SK-N-SH (cell line): ENCODE measurements around the gene EEFSEC. TPM values are rescaled to one million over a fixed set of nuclear protein-coding genes. Genes with fewer than 3 reads are reported as not detected.
A peak's percentile ranks its signal among the peaks of the same experiment; 100 is the strongest.

Experiments used
- CTCF ChIA-PET: fragments of 300-600, 350-600 bp; formaldehyde crosslinking; extraction: SDS; loops from one replicate; lab custom pipeline; 2021; lab: Yijun Ruan, JAX
- POLR2A ChIA-PET: fragments of 350-600 bp; sonication (Branson Sonifier 250); formaldehyde crosslinking; extraction: SDS; loops from one replicate; lab custom pipeline; 2020; ENCODE audit warnings: antibody characterized with exemption, inconsistent platforms; lab: Yijun Ruan, JAX
- DNase-seq: peaks from one replicate; pipeline ENCODE4 v3.0.0; 2012
- H2AFZ ChIP-seq: fragments of 200-600 bp; sonication (generic); 2 replicates; pipeline ENCODE4 v1.8.1; 2016; ENCODE audit warnings: antibody characterized with exemption, mild to moderate bottlenecking, low read depth
- H3F3A ChIP-seq: fragments of 200-600 bp; sonication (generic); replicated peaks from 2 replicates; pipeline ENCODE3; 2016; ENCODE audit warnings: antibody characterized with exemption, mild to moderate bottlenecking; ENCODE audit not compliant: insufficient read depth
- H3K27ac ChIP-seq, 2 experiments: fragments of 200-500 bp in 1 of 2; fragments of 200-600 bp in 1 of 2; sonication (Bioruptor generic) in 1 of 2; sonication (generic), shearing (Covaris generic) in 1 of 2; 2 replicates each; pipeline versions ENCODE4 v1.5.1 to v1.6.1; 2014 to 2016; ENCODE audit warnings: low read depth in 2 of 2, inconsistent platforms in 1 of 2, low read length in 1 of 2, mild to moderate bottlenecking in 1 of 2, mixed read lengths in 1 of 2
- H3K27me3 ChIP-seq: fragments of 200-600 bp; sonication (generic), shearing (Covaris generic); 2 replicates; pipeline ENCODE4 v1.6.1; 2016; ENCODE audit warnings: mixed run types; ENCODE audit not compliant: insufficient read depth
- H3K36me3 ChIP-seq, 2 experiments: fragments of 200-500 bp in 1 of 2; fragments of 200-600 bp in 1 of 2; sonication (Bioruptor generic) in 1 of 2; sonication (generic) in 1 of 2; replicated peaks in 1 of 2; 2 replicates each; pipeline versions ENCODE3 to v1.5.1; 2014 to 2016; ENCODE audit warnings: low read length in 1 of 2, mild to moderate bottlenecking in 1 of 2; ENCODE audit not compliant: insufficient read depth in 2 of 2, control insufficient read depth in 1 of 2
- H3K4me1 ChIP-seq, 2 experiments: fragments of 200-500 bp in 1 of 2; fragments of 200-600 bp in 1 of 2; sonication (Bioruptor generic) in 1 of 2; sonication (generic), shearing (Covaris generic) in 1 of 2; 2 replicates each; pipeline versions ENCODE4 v1.5.1 to v1.6.1; 2014 to 2016; ENCODE audit warnings: low read depth in 1 of 2, low read length in 1 of 2, mixed run types in 1 of 2; ENCODE audit not compliant: insufficient read depth in 2 of 2, control insufficient read depth in 1 of 2
- H3K4me2 ChIP-seq: fragments of 200-600 bp; sonication (generic), shearing (Covaris generic); 2 replicates; pipeline ENCODE4 v1.6.1; 2017; ENCODE audit warnings: mixed run types
- H3K4me3 ChIP-seq, 2 experiments: fragments of 200-500 bp in 1 of 2; fragments of 200-600 bp in 1 of 2; sonication (Bioruptor generic) in 1 of 2; sonication (generic), shearing (Covaris generic) in 1 of 2; 2 replicates each; pipeline versions ENCODE4 v1.5.1 to v1.8.1; 2014 to 2016; ENCODE audit warnings: low read depth in 2 of 2, inconsistent platforms in 1 of 2, low read length in 1 of 2, mild to moderate bottlenecking in 1 of 2, mixed read lengths in 1 of 2, moderate library complexity in 1 of 2
- H3K79me2 ChIP-seq: fragments of 200-600 bp; sonication (generic); 2 replicates; pipeline ENCODE4 v1.8.1; 2017; ENCODE audit warnings: mild to moderate bottlenecking; ENCODE audit not compliant: insufficient read depth
- H3K9ac ChIP-seq: fragments of 200-600 bp; sonication (generic); 2 replicates; pipeline ENCODE4 v1.6.1; 2017; ENCODE audit warnings: mixed run types
- H3K9me2 ChIP-seq: fragments of 200-600 bp; sonication (generic); 2 replicates; pipeline ENCODE4 v1.6.1; 2017; ENCODE audit warnings: mixed run types
- H3K9me3 ChIP-seq: fragments of 200-600 bp; sonication (generic); 2 replicates; pipeline ENCODE4 v1.6.1; 2017; ENCODE audit warnings: mixed run types, mild to moderate bottlenecking, moderate library complexity
- H4K20me1 ChIP-seq: fragments of 200-600 bp; sonication (generic); 2 replicates; pipeline ENCODE4 v1.6.1; 2017; ENCODE audit warnings: mild to moderate bottlenecking, mixed run types; ENCODE audit not compliant: insufficient read depth
- CHD2 ChIP-seq: fragments of 150-350 bp; IDR thresholded peaks from 2 replicates; pipeline ENCODE4 v1.6.1; 2018; ENCODE audit warnings: low read length; ENCODE audit not compliant: partially characterized antibody
- ELF1 ChIP-seq: IDR thresholded peaks from 2 replicates; pipeline ENCODE4 v1.4.0; 2012
- EZH2phosphoT487 ChIP-seq: fragments of 200-600 bp; sonication (generic); IDR thresholded peaks from 2 replicates; pipeline ENCODE4 v1.6.1; 2017; ENCODE audit warnings: low read depth, mixed run types, mild to moderate bottlenecking, antibody characterized with exemption, moderate library complexity, borderline replicate concordance
- FOSL2 ChIP-seq: IDR thresholded peaks from 2 replicates; pipeline ENCODE4 v1.4.0; 2012; ENCODE audit warnings: low read depth, mild to moderate bottlenecking, moderate library complexity, borderline replicate concordance
- FOXM1 ChIP-seq: IDR thresholded peaks from 2 replicates; pipeline ENCODE4 v1.4.0; 2012; ENCODE audit warnings: low read depth, mild to moderate bottlenecking
- GABPA ChIP-seq: IDR thresholded peaks from 2 replicates; pipeline ENCODE4 v1.4.0; 2012; ENCODE audit warnings: low read depth, mild to moderate bottlenecking
- GATA2 ChIP-seq: sonication (generic); formaldehyde crosslinking; IDR thresholded peaks from 2 replicates; pipeline ENCODE4 v1.5.0; 2020; ENCODE audit warnings: mild to moderate bottlenecking, missing genetic modification reagents
- JUND ChIP-seq: IDR thresholded peaks from 2 replicates; pipeline ENCODE4 v1.4.0; 2012
- MEF2A ChIP-seq: IDR thresholded peaks from 2 replicates; pipeline ENCODE4 v1.4.0; 2012; ENCODE audit warnings: low read depth, borderline replicate concordance
- MXI1 ChIP-seq: IDR thresholded peaks from 2 replicates; pipeline ENCODE4 v1.6.1; 2012; ENCODE audit warnings: mild to moderate bottlenecking, low read depth, low read length, improper control_type of control experiment
- POLR2AphosphoS5 ChIP-seq: IDR thresholded peaks from 2 replicates; pipeline ENCODE4 v1.6.1; 2012; ENCODE audit warnings: low read depth, low read length
- RAD21 ChIP-seq: IDR thresholded peaks from 2 replicates; pipeline ENCODE4 v1.6.1; 2012; ENCODE audit warnings: mild to moderate bottlenecking, low read length
- RFX5 ChIP-seq: IDR thresholded peaks from 2 replicates; pipeline ENCODE4 v1.6.1; 2012; ENCODE audit warnings: mild to moderate bottlenecking, improper control_type of control experiment, low read length
- RXRA ChIP-seq: IDR thresholded peaks from 2 replicates; pipeline ENCODE4 v1.4.0; 2012; ENCODE audit warnings: low read depth, mild to moderate bottlenecking, borderline replicate concordance
- SIN3A ChIP-seq: IDR thresholded peaks from 2 replicates; pipeline ENCODE4 v1.6.1; 2012; ENCODE audit warnings: low read depth, mild to moderate bottlenecking, low read length, moderate library complexity, borderline replicate concordance
- TEAD4 ChIP-seq: IDR thresholded peaks from 2 replicates; pipeline ENCODE4 v1.4.0; 2012; ENCODE audit warnings: mild to moderate bottlenecking, borderline replicate concordance; ENCODE audit not compliant: insufficient read depth
- YY1 ChIP-seq: IDR thresholded peaks from 2 replicates; pipeline ENCODE4 v1.4.0; 2012; ENCODE audit warnings: low read depth, mild to moderate bottlenecking
- WGBS: methylation state at CpG from one replicate; pipeline ENCODE4 v1.1.6; 2017; ENCODE audit warnings: low lambda C conversion rate; 5-methylcytosine and 5-hydroxymethylcytosine counted together
- polyA plus RNA-seq, 3 experiments: library from polyadenylated mRNA; depleted of rRNA; stranded (reverse); fragments of >200 nt; gene quantifications; 2 replicates each; pipeline ENCODE4 v1.2.3, GENCODE V29; 2012
- TF ChIP-seq, protein P1 (sequence below): IDR thresholded peaks from 2 replicates; pipeline ENCODE4 v1.4.0; 2012; ENCODE audit warnings: low read depth, borderline replicate concordance
- TF ChIP-seq, protein P2 (sequence below): IDR thresholded peaks from 2 replicates; pipeline ENCODE4 v1.6.1; 2012; ENCODE audit warnings: mild to moderate bottlenecking, low read depth, low read length, moderate library complexity
- TF ChIP-seq, protein P3 (sequence below): fragments of 150-350 bp; IDR thresholded peaks from 2 replicates; pipeline ENCODE4 v1.6.1; 2017; ENCODE audit warnings: antibody characterized with exemption, low read length, low read depth, borderline replicate concordance
- TF ChIP-seq, protein P4 (sequence below): IDR thresholded peaks from 2 replicates; pipeline ENCODE4 v1.4.0; 2012; ENCODE audit warnings: low read depth, borderline replicate concordance

The EEFSEC gene
- polyA plus RNA-seq, 1 of the 3 experiments (the other 2 are of a cell fraction), result 12.4 TPM

DNA sequence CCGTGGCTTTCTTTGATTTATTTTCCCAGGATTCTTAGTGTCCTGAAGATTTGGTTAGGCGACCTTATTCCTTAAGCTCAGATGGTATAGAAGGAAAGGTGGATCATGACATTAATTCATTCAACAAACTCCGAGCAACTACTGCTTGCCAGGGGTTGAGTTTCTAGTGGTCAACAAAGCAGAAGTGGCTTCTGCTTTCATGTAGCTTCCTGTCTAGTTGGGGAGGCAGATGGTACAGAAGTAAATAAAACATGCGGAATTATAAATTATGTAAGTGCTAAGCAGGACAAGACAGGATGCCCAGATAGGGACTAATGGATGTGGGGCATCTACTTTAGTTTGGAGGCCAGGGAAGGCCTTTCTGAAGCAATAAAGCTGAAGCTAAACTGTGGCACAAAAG lies 15.6 kb downstream of the EEFSEC start (continued):
- TF ChIP-seq, protein P1, sequence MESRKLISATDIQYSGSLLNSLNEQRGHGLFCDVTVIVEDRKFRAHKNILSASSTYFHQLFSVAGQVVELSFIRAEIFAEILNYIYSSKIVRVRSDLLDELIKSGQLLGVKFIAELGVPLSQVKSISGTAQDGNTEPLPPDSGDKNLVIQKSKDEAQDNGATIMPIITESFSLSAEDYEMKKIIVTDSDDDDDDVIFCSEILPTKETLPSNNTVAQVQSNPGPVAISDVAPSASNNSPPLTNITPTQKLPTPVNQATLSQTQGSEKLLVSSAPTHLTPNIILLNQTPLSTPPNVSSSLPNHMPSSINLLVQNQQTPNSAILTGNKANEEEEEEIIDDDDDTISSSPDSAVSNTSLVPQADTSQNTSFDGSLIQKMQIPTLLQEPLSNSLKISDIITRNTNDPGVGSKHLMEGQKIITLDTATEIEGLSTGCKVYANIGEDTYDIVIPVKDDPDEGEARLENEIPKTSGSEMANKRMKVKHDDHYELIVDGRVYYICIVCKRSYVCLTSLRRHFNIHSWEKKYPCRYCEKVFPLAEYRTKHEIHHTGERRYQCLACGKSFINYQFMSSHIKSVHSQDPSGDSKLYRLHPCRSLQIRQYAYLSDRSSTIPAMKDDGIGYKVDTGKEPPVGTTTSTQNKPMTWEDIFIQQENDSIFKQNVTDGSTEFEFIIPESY, result no peak

DNA sequence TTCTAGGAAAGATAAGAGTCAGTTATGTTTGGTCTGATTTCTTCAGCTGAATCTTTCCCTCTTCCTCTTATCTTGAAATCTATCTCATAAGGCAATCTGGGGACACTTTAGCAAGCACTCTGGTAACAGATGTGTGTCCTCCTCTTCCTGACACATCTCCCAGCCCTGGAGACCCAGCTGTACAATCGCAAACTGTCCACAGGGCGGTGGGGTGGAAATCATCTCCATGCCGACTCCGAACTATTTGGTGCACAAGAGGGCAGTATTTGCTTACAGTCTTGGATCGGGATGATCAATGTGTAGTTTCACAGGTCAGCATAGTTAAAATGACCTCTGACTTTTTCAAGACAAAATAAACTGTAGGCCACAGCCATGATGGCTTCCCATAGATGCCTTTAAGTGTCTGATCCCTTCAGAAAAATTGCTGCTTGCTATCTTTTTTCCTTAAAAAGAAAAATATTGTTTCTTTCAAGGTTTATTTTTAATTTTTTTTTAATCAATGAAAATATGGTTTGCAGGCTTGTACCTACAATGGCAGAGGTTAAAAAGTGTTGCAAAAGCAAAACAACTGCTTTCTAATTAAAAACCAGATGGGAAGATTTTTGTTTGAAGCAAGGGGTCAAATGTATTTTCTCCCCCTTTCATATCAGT lies 17.7 kb downstream of the EEFSEC start:
- H3K4me1 ChIP-seq, result peaks cover 0 to 73% of the 10 kb centered on the region in 2 experiments; a peak in 2 of 4 replicates
- peaks cover 8% of the 10 kb centered on the region; the same call in 1 of the 2 replicates for H3K79me2 ChIP-seq
- peak overlapping the region in 1 of 2 experiments; percentile 76; a peak in 2 of 4 replicates for H3K27ac ChIP-seq
- H3K9me3 ChIP-seq, result no peaks in the 10 kb centered on the region
- no peak overlapping the region for H2AFZ ChIP-seq
- ChIA-PET CTCF (interaction anchor here (0.5 to 6.8 kb wide), 73 partner anchors 9 to 446 kb away, joined by 3 to 38 read pairs (median 4); no protein-coding TSS in a partner anchor), POLR2A (interaction anchor here (0.8 to 1.0 kb wide), 2 partner anchors 146 to 317 kb away, joined by 3 read pairs; no protein-coding TSS in a partner anchor)
- no peaks in the 10 kb centered on the region for H3F3A ChIP-seq
- DNase-seq, result peak; percentile 80
- no peaks in the 10 kb centered on the region for H3K27me3 ChIP-seq
- no peak overlapping the region for H3K4me2 ChIP-seq
- H4K20me1 ChIP-seq, result 0 out of 2 replicates have a peak, but pooled peaks cover 6% of the 10 kb centered on the region
- WGBS, result 10% methylated on average over 5 of the region's 5 CpGs
- no peaks in the 10 kb centered on the region for H3K9me2 ChIP-seq
- no peak overlapping the region; a peak in 1 of 4 replicates for H3K4me3 ChIP-seq
- H3K36me3 ChIP-seq, result no peaks in the 10 kb centered on the region
- no peak overlapping the region for H3K9ac ChIP-seq
- no peak for TF ChIP-seq FOXM1
- no peak for TF ChIP-seq FOSL2
- TF ChIP-seq, protein P2, sequence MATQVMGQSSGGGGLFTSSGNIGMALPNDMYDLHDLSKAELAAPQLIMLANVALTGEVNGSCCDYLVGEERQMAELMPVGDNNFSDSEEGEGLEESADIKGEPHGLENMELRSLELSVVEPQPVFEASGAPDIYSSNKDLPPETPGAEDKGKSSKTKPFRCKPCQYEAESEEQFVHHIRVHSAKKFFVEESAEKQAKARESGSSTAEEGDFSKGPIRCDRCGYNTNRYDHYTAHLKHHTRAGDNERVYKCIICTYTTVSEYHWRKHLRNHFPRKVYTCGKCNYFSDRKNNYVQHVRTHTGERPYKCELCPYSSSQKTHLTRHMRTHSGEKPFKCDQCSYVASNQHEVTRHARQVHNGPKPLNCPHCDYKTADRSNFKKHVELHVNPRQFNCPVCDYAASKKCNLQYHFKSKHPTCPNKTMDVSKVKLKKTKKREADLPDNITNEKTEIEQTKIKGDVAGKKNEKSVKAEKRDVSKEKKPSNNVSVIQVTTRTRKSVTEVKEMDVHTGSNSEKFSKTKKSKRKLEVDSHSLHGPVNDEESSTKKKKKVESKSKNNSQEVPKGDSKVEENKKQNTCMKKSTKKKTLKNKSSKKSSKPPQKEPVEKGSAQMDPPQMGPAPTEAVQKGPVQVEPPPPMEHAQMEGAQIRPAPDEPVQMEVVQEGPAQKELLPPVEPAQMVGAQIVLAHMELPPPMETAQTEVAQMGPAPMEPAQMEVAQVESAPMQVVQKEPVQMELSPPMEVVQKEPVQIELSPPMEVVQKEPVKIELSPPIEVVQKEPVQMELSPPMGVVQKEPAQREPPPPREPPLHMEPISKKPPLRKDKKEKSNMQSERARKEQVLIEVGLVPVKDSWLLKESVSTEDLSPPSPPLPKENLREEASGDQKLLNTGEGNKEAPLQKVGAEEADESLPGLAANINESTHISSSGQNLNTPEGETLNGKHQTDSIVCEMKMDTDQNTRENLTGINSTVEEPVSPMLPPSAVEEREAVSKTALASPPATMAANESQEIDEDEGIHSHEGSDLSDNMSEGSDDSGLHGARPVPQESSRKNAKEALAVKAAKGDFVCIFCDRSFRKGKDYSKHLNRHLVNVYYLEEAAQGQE, result no peak
- no peak for TF ChIP-seq SIN3A
- TF ChIP-seq MXI1, result peak; percentile 74; the same call in 1 of the 2 replicates
- no peak for TF ChIP-seq YY1
- TF ChIP-seq RFX5, result no peak
- TF ChIP-seq, protein P3, sequence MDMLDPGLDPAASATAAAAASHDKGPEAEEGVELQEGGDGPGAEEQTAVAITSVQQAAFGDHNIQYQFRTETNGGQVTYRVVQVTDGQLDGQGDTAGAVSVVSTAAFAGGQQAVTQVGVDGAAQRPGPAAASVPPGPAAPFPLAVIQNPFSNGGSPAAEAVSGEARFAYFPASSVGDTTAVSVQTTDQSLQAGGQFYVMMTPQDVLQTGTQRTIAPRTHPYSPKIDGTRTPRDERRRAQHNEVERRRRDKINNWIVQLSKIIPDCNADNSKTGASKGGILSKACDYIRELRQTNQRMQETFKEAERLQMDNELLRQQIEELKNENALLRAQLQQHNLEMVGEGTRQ, result no peak
- TF ChIP-seq POLR2AphosphoS5, result no peak
- no peak for TF ChIP-seq JUND
- peak; percentile 45 for TF ChIP-seq CHD2
- peak; percentile 98 for TF ChIP-seq RAD21
- TF ChIP-seq GATA2 (CRISPR knock-in tag), result peak; percentile 53
- TF ChIP-seq RXRA, result no peak
- TF ChIP-seq EZH2phosphoT487, result no peak
- no peak for TF ChIP-seq ELF1
- no peak for TF ChIP-seq MEF2A
- TF ChIP-seq, protein P4, sequence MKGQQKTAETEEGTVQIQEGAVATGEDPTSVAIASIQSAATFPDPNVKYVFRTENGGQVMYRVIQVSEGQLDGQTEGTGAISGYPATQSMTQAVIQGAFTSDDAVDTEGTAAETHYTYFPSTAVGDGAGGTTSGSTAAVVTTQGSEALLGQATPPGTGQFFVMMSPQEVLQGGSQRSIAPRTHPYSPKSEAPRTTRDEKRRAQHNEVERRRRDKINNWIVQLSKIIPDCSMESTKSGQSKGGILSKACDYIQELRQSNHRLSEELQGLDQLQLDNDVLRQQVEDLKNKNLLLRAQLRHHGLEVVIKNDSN, result no peak
- TF ChIP-seq TEAD4, result no peak
- TF ChIP-seq GABPA, result no peak
- TF ChIP-seq, protein P1, result no peak
